GM19238 (cell line): ENCODE measurements around the gene ADAMTSL4.
"Not testable (repeated sequence)": the region's sequence is repeated elsewhere in the genome, so short reads cannot be mapped to it uniquely, and the experiment has no call there.

ENCODE experiments used
- DNase-seq: peaks from one replicate; pipeline ENCODE4 v3.0.0; 2011; ENCODE audit warnings: low spot score; ENCODE audit not compliant: insufficient read length

The ADAMTSL4 gene

GRCh38 chr1:150581437-150581836 lies 32.2 kb downstream of the ADAMTSL4 start:
- DNase-seq, result not testable (repeated sequence)

- not testable (repeated sequence) for DNase-seq
Measured at GRCh38 chr1:150581962-150582361, 32.8 kb downstream of the ADAMTSL4 start.

DNA sequence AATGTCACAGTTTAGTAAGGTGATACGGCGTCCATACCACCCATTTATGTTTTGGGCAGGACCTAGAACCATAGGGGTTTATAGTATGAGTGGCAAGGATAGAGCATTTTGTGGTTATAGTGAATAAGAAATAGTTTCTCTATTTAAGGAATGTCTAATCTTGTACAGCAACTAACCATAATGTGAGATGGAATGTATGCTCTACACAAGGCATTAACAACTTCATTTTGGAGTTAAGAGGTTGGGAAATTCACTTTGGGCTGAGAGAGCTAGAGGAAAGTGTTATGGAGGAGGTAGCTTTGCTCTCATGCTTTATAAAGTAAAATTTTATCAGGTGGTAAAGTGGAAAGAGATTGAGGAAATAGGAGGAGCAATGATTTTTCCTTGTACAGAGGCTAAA lies 33.2 kb downstream of the ADAMTSL4 start:
- no peak for DNase-seq

DNA sequence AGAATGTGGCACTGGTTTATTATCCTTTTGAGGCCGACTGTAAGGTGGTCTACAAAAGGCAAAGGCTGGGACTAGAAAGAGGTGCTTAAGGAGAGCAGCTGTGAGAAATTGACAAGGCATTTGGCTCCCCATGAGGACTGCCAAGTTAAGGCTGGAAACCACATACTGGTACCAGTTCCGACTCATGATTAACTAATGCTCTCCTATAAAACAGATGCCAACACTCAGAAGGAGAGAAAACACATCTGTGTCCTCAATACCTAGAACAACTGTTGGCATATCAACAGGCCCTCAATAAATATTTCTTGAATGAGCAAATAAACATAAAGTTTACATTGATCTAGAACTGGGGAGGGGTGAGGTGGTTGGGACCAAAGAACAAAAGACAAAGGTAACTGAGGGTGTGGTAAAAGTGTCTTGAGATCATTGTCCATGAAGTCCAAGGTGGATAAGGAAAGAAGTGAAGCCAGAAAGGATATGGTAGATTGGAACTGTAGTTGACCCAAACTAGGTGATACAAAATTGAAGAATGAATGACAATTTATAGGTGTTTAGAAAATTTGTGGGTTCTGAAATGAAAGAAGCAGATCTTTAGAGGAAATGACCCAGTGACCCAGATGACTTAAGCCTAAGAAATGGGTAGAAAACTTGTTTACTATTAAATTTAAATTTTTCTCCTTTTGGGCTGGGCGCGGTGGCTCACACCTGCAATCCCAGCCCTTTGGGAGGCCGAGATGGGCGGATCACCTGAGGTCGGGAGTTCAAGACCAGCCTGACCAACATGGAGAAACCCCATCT lies 47.1 kb downstream of the ADAMTSL4 start:
- no peak for DNase-seq

DNA sequence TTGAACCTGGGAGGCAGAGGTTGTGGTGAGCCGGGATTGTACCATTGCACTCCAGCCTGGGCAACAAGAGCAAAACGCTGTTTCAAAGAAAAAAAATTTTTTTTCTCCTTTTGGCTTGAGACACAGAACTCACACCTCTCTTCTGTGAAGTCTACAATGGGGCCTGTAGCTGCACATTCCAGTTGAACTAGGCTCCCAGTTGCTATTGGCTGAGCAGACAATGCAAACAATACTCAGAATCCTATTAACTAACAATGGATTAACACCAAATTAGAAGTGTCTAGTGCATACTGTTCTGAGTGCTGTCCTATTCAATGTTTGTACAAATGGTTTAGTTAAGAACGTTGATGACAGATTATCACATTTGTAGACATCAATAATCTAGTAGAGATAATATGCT lies 47.8 kb downstream of the ADAMTSL4 start:
- no peak for DNase-seq

DNA sequence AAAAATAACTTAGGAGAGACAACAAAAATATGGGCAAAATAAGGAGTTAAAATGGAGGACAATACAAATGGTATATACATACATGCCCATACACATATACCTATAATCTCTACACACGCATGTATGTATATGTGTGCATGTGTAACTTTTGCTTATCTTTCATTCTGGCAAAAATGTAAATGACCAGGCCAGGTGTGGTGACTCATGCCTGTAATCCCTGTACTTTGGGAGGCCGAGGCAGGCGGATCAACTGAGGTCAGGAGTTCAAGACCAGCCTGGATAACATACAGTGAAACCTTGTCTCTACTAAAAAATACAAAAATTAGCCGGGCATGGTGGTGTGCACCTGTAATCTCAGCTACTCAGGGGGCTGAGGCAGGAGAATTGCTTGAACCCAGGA lies 49.1 kb downstream of the ADAMTSL4 start:
- DNase-seq, result not testable (repeated sequence)

GRCh38 chr1:150601540-150601939 lies 52.3 kb downstream of the ADAMTSL4 start:
- no peak for DNase-seq

GRCh38 chr1:150602372-150602771 lies 53.2 kb downstream of the ADAMTSL4 start:
- not testable (repeated sequence) for DNase-seq

- no peak for DNase-seq
Measured at GRCh38 chr1:150603711-150604110, 54.5 kb downstream of the ADAMTSL4 start.

- DNase-seq, result no peak
Measured at GRCh38 chr1:150604226-150604588, 55.0 kb downstream of the ADAMTSL4 start.

DNA sequence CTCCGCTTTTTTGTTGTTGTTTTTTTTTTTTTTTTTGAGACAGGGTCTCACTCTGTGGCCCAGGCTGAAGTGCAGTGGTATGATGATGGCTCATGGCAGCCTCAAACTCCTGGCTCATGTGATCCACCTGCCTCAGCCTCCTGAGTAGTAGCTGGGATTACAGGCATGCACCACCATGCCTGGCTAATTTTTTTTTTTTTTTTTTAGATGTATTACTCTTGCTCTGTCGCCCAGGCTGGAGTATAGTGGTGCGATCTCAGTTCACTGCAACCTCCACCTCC lies 56.2 kb downstream of the ADAMTSL4 start:
- not testable (repeated sequence) for DNase-seq

DNA sequence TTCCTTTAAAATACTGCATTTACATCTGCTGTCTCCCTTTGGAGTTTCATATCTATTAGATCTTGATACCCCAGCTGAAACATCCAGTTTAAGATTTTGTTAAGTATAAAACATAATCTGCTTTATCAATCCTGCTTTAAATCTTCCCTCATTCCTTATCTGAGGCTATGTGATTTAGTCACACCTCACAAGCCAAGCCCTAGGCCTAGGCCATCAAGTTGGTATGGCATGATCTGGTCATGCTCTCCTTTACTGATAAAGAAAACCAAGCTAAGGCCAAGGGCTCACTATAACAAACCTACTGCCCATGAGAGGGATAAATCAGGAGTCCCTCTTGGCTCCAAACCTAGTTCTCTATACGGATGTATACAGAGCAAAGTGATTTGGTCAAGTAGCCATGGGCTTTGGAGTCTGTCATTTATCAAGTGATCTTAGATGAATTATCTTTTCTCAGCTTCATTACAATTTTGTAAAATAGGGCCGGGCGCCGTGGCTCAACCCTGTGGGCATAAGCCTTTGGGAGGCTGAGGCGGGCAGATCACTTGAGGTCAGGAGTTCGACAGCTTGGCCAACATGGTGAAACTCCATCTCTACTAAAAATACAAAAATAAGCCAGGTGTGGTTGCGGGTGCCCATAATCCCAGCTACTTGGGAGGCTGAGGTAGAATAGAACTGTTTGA lies 57.4 kb downstream of the ADAMTSL4 start:
- DNase-seq, result no peak

- no peak for DNase-seq
Measured at GRCh38 chr1:150609732-150610131, 60.5 kb downstream of the ADAMTSL4 start.
